HepG2 (cell line): ENCODE results near the gene MPV17L. TPM values are rescaled to one million over a fixed set of nuclear protein-coding genes. Genes with fewer than 3 reads are reported as not detected.

Experiments
- CAMTA2 ChIP-seq: sonication (generic); formaldehyde crosslinking; IDR thresholded peaks from 2 replicates; pipeline ENCODE4 v1.4.0; 2020; ENCODE audit warnings: mild to moderate bottlenecking, missing genetic modification reagents, borderline replicate concordance
- CBX1 ChIP-seq: IDR thresholded peaks from one replicate; pipeline ENCODE4 v1.6.1; 2016; ENCODE audit warnings: antibody characterized with exemption, low read depth
- EEA1 ChIP-seq: sonication (generic); formaldehyde crosslinking; IDR thresholded peaks from 2 replicates; pipeline ENCODE4 v1.5.1; 2020; ENCODE audit warnings: mild to moderate bottlenecking, missing genetic modification reagents, borderline replicate concordance
- HIC2 ChIP-seq: sonication (generic); formaldehyde crosslinking; IDR thresholded peaks from 2 replicates; pipeline ENCODE4 v1.9.0; 2022; ENCODE audit warnings: low read depth, missing genetic modification reagents
- IRF1 ChIP-seq: sonication (generic); formaldehyde crosslinking; IDR thresholded peaks from 2 replicates; pipeline ENCODE4 v1.4.0; 2020; ENCODE audit warnings: low read depth, mild to moderate bottlenecking, missing genetic modification reagents
- KLF6 ChIP-seq: IDR thresholded peaks from 2 replicates; pipeline ENCODE4 v1.8.0; 2016; ENCODE audit warnings: missing biosample characterization, missing genetic modification reagents
- MIER3 ChIP-seq: IDR thresholded peaks from 2 replicates; pipeline ENCODE4 v1.6.1; 2016; ENCODE audit warnings: missing compliant biosample characterization, borderline replicate concordance
- NCOA1 ChIP-seq: sonication (generic); formaldehyde crosslinking; IDR thresholded peaks from 2 replicates; pipeline ENCODE4 v1.9.0; 2021; ENCODE audit warnings: missing genetic modification reagents
- NFATC3 ChIP-seq: sonication (generic); formaldehyde crosslinking; IDR thresholded peaks from 2 replicates; pipeline ENCODE4 v1.5.1; 2020; ENCODE audit warnings: mild to moderate bottlenecking, missing genetic modification reagents
- NFKBIZ ChIP-seq: IDR thresholded peaks from 2 replicates; pipeline ENCODE4 v1.6.1; 2018; ENCODE audit warnings: missing genetic modification reagents, missing compliant biosample characterization
- PAX8 ChIP-seq: sonication (generic); formaldehyde crosslinking; IDR thresholded peaks from 2 replicates; pipeline ENCODE4 v1.8.0; 2022; ENCODE audit warnings: mild to moderate bottlenecking, missing genetic modification reagents, borderline replicate concordance
- PRMT3 ChIP-seq: sonication (generic); formaldehyde crosslinking; IDR thresholded peaks from 2 replicates; pipeline ENCODE4 v1.8.1; 2022; ENCODE audit warnings: low read depth, mild to moderate bottlenecking, moderate library complexity, missing genetic modification reagents, borderline replicate concordance
- RAD21 ChIP-seq: fragments of 450-650 bp; formaldehyde crosslinking; IDR thresholded peaks from 2 replicates; pipeline ENCODE4 v1.5.0; 2020; ENCODE audit warnings: mild to moderate bottlenecking
- RARA ChIP-seq: IDR thresholded peaks from 2 replicates; pipeline ENCODE4 v1.6.1; 2016; ENCODE audit warnings: missing genetic modification reagents, missing compliant biosample characterization
- SMYD3 ChIP-seq: sonication (generic); formaldehyde crosslinking; IDR thresholded peaks from 2 replicates; pipeline ENCODE4 v1.8.1; 2023; ENCODE audit warnings: mild to moderate bottlenecking, missing genetic modification reagents
- SP1 ChIP-seq, 2 experiments: fragments of 450-650 bp in 1 of 2; sonication (generic) in 1 of 2; formaldehyde crosslinking in 1 of 2; IDR thresholded peaks; 2 replicates each; pipeline versions ENCODE4 v1.4.0 to v1.6.1; 2016 to 2020; ENCODE audit warnings: missing genetic modification reagents in 1 of 2
- SRY ChIP-seq: sonication (generic); formaldehyde crosslinking; IDR thresholded peaks from 2 replicates; pipeline ENCODE4 v1.8.0; 2022; ENCODE audit warnings: mild to moderate bottlenecking, missing genetic modification reagents
- ZNF24 ChIP-seq: fragments of 450-650 bp; IDR thresholded peaks from 2 replicates; pipeline ENCODE4 v1.6.1; 2017; ENCODE audit warnings: antibody characterized with exemption, mild to moderate bottlenecking
- ZNF264 ChIP-seq: sonication (generic); formaldehyde crosslinking; IDR thresholded peaks from 2 replicates; pipeline ENCODE4 v1.4.0; 2020; ENCODE audit warnings: missing genetic modification reagents
- ZNF335 ChIP-seq: sonication (generic); formaldehyde crosslinking; IDR thresholded peaks from 2 replicates; pipeline ENCODE4 v1.4.0; 2020; ENCODE audit warnings: missing genetic modification reagents
- ZNF383 ChIP-seq: sonication (generic); formaldehyde crosslinking; IDR thresholded peaks from 2 replicates; pipeline ENCODE4 v1.4.0; 2020; ENCODE audit warnings: missing genetic modification reagents, mild to moderate bottlenecking, borderline replicate concordance
- ZNF576 ChIP-seq: sonication (generic); formaldehyde crosslinking; IDR thresholded peaks from 2 replicates; pipeline ENCODE4 v1.4.0; 2020; ENCODE audit warnings: mild to moderate bottlenecking, missing genetic modification reagents
- ZNF761 ChIP-seq: sonication (generic); formaldehyde crosslinking; conservative IDR thresholded peaks from 2 replicates; pipeline ENCODE4 v1.4.0; 2020; ENCODE audit warnings: mild to moderate bottlenecking, missing genetic modification reagents
- polyA plus RNA-seq, 8 experiments: library from polyadenylated mRNA; depleted of rRNA in 3 of 8; stranded (reverse) in 7 of 8; unstranded in 1 of 8; fragments of >200 nt; fragmentation: Illumina TruSeq in 4 of 8; extraction: Trizol in 4 of 8; gene quantifications; 2 replicates each; pipeline versions ENCODE4 v1.2.1 to v1.2.3, GENCODE V29; 2011 to 2016; ENCODE audit warnings: low read depth in 4 of 8, missing spikeins in 1 of 8, mixed read lengths in 1 of 8; ENCODE audit not compliant: insufficient read depth in 1 of 8
- total RNA-seq, 5 experiments: library from RNA; depleted of rRNA; stranded (reverse); fragments of >200 nt; fragmentation: Illumina TruSeq; extraction: Trizol; gene quantifications; 2 replicates each; pipeline ENCODE4 v1.2.3, GENCODE V29; 2016; ENCODE audit warnings: low read depth in 1 of 5
- TF ChIP-seq, protein P1 (sequence below): IDR thresholded peaks from 2 replicates; pipeline ENCODE4 v1.6.1; 2016; ENCODE audit warnings: missing compliant biosample characterization, missing genetic modification reagents, borderline replicate concordance
- TF ChIP-seq, protein P2 (sequence below): sonication (generic); formaldehyde crosslinking; IDR thresholded peaks from 2 replicates; pipeline ENCODE4 v1.4.0; 2020; ENCODE audit warnings: missing genetic modification reagents, borderline replicate concordance

MPV17L gene
- total and polyA plus RNA-seq, 2 of the 13 experiments (the other 11 are each of a cell fraction or from before 2014, with no cell fraction given): 34.7 to 63.8 TPM

- no peak for TF ChIP-seq NFKBIZ (CRISPR knock-in tag)
- no peak for TF ChIP-seq ZNF24
- no peak for TF ChIP-seq IRF1 (CRISPR knock-in tag)
- peak; percentile 64 for TF ChIP-seq RARA (CRISPR knock-in tag)
- TF ChIP-seq NFATC3 (CRISPR knock-in tag): no peak
- TF ChIP-seq EEA1: no peak
- no peak for TF ChIP-seq SMYD3 (CRISPR knock-in tag)
- no peak for TF ChIP-seq PAX8 (CRISPR knock-in tag)
- peak; percentile 71; the same call in 1 of the 2 replicates for TF ChIP-seq ZNF383 (CRISPR knock-in tag)
- no peak for TF ChIP-seq MIER3 (CRISPR knock-in tag)
- TF ChIP-seq ZNF576 (CRISPR knock-in tag): no peak
- peak; percentile 54; the same call in 1 of the 2 replicates for TF ChIP-seq SRY (CRISPR knock-in tag)
- no peak for TF ChIP-seq RAD21
- TF ChIP-seq HIC2 (CRISPR knock-in tag): no peak
- TF ChIP-seq, protein P1, sequence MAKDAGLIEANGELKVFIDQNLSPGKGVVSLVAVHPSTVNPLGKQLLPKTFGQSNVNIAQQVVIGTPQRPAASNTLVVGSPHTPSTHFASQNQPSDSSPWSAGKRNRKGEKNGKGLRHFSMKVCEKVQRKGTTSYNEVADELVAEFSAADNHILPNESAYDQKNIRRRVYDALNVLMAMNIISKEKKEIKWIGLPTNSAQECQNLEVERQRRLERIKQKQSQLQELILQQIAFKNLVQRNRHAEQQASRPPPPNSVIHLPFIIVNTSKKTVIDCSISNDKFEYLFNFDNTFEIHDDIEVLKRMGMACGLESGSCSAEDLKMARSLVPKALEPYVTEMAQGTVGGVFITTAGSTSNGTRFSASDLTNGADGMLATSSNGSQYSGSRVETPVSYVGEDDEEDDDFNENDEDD: no peak
- TF ChIP-seq CBX1: no peak
- TF ChIP-seq ZNF264: no peak
- no peak for TF ChIP-seq SP1 (IDR thresholded peaks at IDR 0.05)
- no peak for TF ChIP-seq SP1 (CRISPR knock-in tag; IDR thresholded peaks at IDR 0.05)
- TF ChIP-seq PRMT3 (CRISPR knock-in tag): no peak
- TF ChIP-seq ZNF335 (CRISPR knock-in tag): no peak
- TF ChIP-seq NCOA1 (CRISPR knock-in tag): no peak
- TF ChIP-seq, protein P2, sequence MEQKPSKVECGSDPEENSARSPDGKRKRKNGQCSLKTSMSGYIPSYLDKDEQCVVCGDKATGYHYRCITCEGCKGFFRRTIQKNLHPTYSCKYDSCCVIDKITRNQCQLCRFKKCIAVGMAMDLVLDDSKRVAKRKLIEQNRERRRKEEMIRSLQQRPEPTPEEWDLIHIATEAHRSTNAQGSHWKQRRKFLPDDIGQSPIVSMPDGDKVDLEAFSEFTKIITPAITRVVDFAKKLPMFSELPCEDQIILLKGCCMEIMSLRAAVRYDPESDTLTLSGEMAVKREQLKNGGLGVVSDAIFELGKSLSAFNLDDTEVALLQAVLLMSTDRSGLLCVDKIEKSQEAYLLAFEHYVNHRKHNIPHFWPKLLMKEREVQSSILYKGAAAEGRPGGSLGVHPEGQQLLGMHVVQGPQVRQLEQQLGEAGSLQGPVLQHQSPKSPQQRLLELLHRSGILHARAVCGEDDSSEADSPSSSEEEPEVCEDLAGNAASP: 0 out of 2 replicates have a peak, but pooled peaks have one; percentile 13
- no peak for TF ChIP-seq KLF6 (CRISPR knock-in tag)
- TF ChIP-seq CAMTA2 (CRISPR knock-in tag): peak; percentile 13; the same call in 1 of the 2 replicates
- TF ChIP-seq ZNF761 (CRISPR knock-in tag): no peak
Observed at GRCh38 chr16:15396948-15397594, 1.5 kb downstream of the MPV17L start (continued).
